Endothelial cell of umbilical vein (primary cell): Measurements from ENCODE around the gene GADL1. TPM values are rescaled to one million over a fixed set of nuclear protein-coding genes. Genes with fewer than 3 reads are reported as not detected.

Experiments used
- BruUV-seq: library from RNA; stranded (reverse); fragments of 400-500 nt; replicated peaks from 2 replicates; lab custom pipeline; 2021; lab: Mats Ljungman, UMichigan
- CTCF ChIA-PET: fragments of 300-600, 350-600 bp; sonication (Branson Sonifier 250); formaldehyde crosslinking; loops from one replicate; lab custom pipeline; 2021; ENCODE audit warnings: antibody characterized with exemption, inconsistent platforms; lab: Charles Lee
- POLR2A ChIA-PET: fragments of 300-600, 350-600 bp; sonication (Branson Sonifier 250); formaldehyde crosslinking; loops from one replicate; lab custom pipeline; 2021; ENCODE audit warnings: antibody characterized with exemption, inconsistent platforms; lab: Charles Lee
- DNase-seq: peaks from one replicate; pipeline ENCODE4 v3.0.0-alpha.2; 2011; ENCODE audit warnings: low read depth, low spot score
- FAIRE-seq: peaks from 2 replicates; lab custom pipeline; 2011; peaks lifted over from hg19 to GRCh38; lab: Jason Lieb, UNC
- H2AFZ ChIP-seq: 2 replicates; pipeline ENCODE4 v1.6.0; 2012; ENCODE audit warnings: low read depth, low read length, control low read depth, inconsistent platforms
- H3K27ac ChIP-seq: 2 replicates; pipeline ENCODE4 v1.5.1; 2011; ENCODE audit warnings: low read depth, mild to moderate bottlenecking, control low read depth, low read length, moderate library complexity; ENCODE audit not compliant: insufficient read depth
- H3K27me3 ChIP-seq, 2 experiments: 2 replicates each; pipeline versions ENCODE4 v1.6.0 to v1.6.1; 2011; ENCODE audit warnings: low read length in 2 of 2, mixed read lengths in 1 of 2; ENCODE audit not compliant: control insufficient read depth in 2 of 2, insufficient read depth in 2 of 2
- H3K36me3 ChIP-seq, 2 experiments: 2 replicates in 1 of 2; 3 replicates in 1 of 2; pipeline ENCODE4 v1.5.1; 2011; ENCODE audit warnings: low read length in 2 of 2, mild to moderate bottlenecking in 1 of 2, moderate library complexity in 1 of 2; ENCODE audit not compliant: control insufficient read depth in 2 of 2, insufficient read depth in 2 of 2; ENCODE audit errors: extremely low read depth in 1 of 2
- H3K4me1 ChIP-seq: 3 replicates; pipeline ENCODE4 v1.5.1; 2011; ENCODE audit warnings: mild to moderate bottlenecking, low read length; ENCODE audit not compliant: control insufficient read depth, insufficient read depth; ENCODE audit errors: extremely low read depth
- H3K4me2 ChIP-seq: 2 replicates; pipeline ENCODE4 v1.6.1; 2011; ENCODE audit warnings: low read length, control low read depth, mixed read lengths; ENCODE audit not compliant: insufficient read depth
- H3K4me3 ChIP-seq, 3 experiments: fragments of 200-600 bp in 1 of 3; sonication (generic), shearing (Covaris generic) in 1 of 3; replicated peaks in 1 of 3; 2 replicates each; pipeline ENCODE4 v1.5.1; 2011 to 2016; ENCODE audit warnings: control low read depth in 3 of 3, low read length in 3 of 3, mild to moderate bottlenecking in 2 of 3, inconsistent platforms in 1 of 3, low read depth in 1 of 3, moderate library complexity in 1 of 3; ENCODE audit not compliant: insufficient read depth in 1 of 3
- H3K79me2 ChIP-seq: 2 replicates; pipeline ENCODE4 v1.6.0; 2012; ENCODE audit warnings: low read length, inconsistent platforms; ENCODE audit not compliant: control insufficient read depth, insufficient read depth
- H3K9ac ChIP-seq: replicated peaks from 2 replicates; pipeline ENCODE3; 2011; ENCODE audit warnings: low read length, control low read depth; ENCODE audit not compliant: insufficient read depth; ENCODE audit errors: extremely low read depth
- H3K9me1 ChIP-seq: replicated peaks from 3 replicates; pipeline ENCODE4 v1.6.0; 2011; ENCODE audit warnings: mild to moderate bottlenecking, low read length; ENCODE audit not compliant: control insufficient read depth, insufficient read depth; ENCODE audit errors: extremely low read depth
- H3K9me3 ChIP-seq: replicated peaks from 2 replicates; pipeline ENCODE4 v1.5.1; 2012; ENCODE audit warnings: low read length, inconsistent platforms; ENCODE audit not compliant: control insufficient read depth, insufficient read depth
- H4K20me1 ChIP-seq: replicated peaks from 2 replicates; pipeline ENCODE3; 2011; ENCODE audit warnings: mild to moderate bottlenecking, low read length; ENCODE audit not compliant: control insufficient read depth, insufficient read depth; ENCODE audit errors: extremely low read depth
- EZH2 ChIP-seq: IDR thresholded peaks from 2 replicates; pipeline ENCODE4 v1.6.1; 2012; ENCODE audit warnings: borderline replicate concordance, low read depth, mild to moderate bottlenecking, moderate library complexity, low read length, inconsistent platforms; ENCODE audit not compliant: severe bottlenecking
- FOS ChIP-seq: IDR thresholded peaks from 2 replicates; pipeline ENCODE4 v1.6.1; 2011; ENCODE audit warnings: mild to moderate bottlenecking, low read length, moderate library complexity, borderline replicate concordance; ENCODE audit not compliant: insufficient read depth
- GATA2 ChIP-seq: IDR thresholded peaks from 2 replicates; pipeline ENCODE4 v1.7.0; 2011; ENCODE audit warnings: low read depth, mild to moderate bottlenecking, moderate library complexity, mixed read lengths, low read length; ENCODE audit not compliant: insufficient read length, insufficient read depth
- JUN ChIP-seq: IDR thresholded peaks from 2 replicates; pipeline ENCODE4 v1.6.1; 2011; ENCODE audit warnings: borderline replicate concordance, low read depth; ENCODE audit not compliant: insufficient read length, insufficient read depth
- MYC ChIP-seq: IDR thresholded peaks from one replicate; pipeline ENCODE4 v1.6.1; 2011; ENCODE audit warnings: mild to moderate bottlenecking, low read depth, low read length
- POLR2A ChIP-seq: IDR thresholded peaks from 2 replicates; pipeline ENCODE4 v1.6.1; 2012; ENCODE audit warnings: low read depth, mild to moderate bottlenecking, control low read depth, low read length
- POLR2AphosphoS5 ChIP-seq: IDR thresholded peaks from 2 replicates; pipeline ENCODE4 v1.6.1; 2012; ENCODE audit warnings: low read depth, mild to moderate bottlenecking, control low read depth, low read length, moderate library complexity; ENCODE audit not compliant: insufficient read depth
- dilution Hi-C: fragments of 300-500 bp; cut with MboI; formaldehyde crosslinking; loops from one replicate; pipeline ENCODE4 v1.15.0; 2019; ENCODE audit warnings: low sequenced_read_pairs; ENCODE audit not compliant: extremely low pct_ligation_motif_present
- intact Hi-C: fragments of 100-400 bp; cut with micrococcal nuclease; formaldehyde crosslinking; loops from one replicate; pipeline ENCODE4 v1.10.0; 2022
- polyA plus RNA-seq, 4 experiments: library from polyadenylated mRNA; depleted of rRNA in 3 of 4; stranded (reverse) in 3 of 4; unstranded in 1 of 4; fragments of >200 nt; gene quantifications; 2 replicates each; pipeline versions ENCODE4 v1.2.1 to v1.2.3, GENCODE V29; 2011 to 2012; ENCODE audit warnings: missing spikeins in 1 of 4
- total RNA-seq: library from RNA; stranded (reverse); gene quantifications from 2 replicates; pipeline ENCODE4 v1.2.3, GENCODE V29; 2021
- TF ChIP-seq, protein P1 (sequence below): IDR thresholded peaks from 2 replicates; pipeline ENCODE4 v1.6.1; 2011; ENCODE audit not compliant: insufficient read depth, insufficient read length
- TF ChIP-seq, protein P2 (sequence below), 2 donors: IDR thresholded peaks; 1 replicate in 1 of 2; 2 replicates in 1 of 2; pipeline ENCODE4 v1.5.1; 2011; ENCODE audit warnings: low read length in 2 of 2, mild to moderate bottlenecking in 2 of 2, moderate library complexity in 2 of 2, control low read depth in 1 of 2, inconsistent platforms in 1 of 2, low read depth in 1 of 2; ENCODE audit not compliant: insufficient read depth in 1 of 2; ENCODE audit errors: extremely low read depth in 1 of 2

Gene GADL1
- total and polyA plus RNA-seq, 2 donors (not counting 3 experiments of a cell fraction or from before 2014, with no cell fraction given), result not detected

DNA sequence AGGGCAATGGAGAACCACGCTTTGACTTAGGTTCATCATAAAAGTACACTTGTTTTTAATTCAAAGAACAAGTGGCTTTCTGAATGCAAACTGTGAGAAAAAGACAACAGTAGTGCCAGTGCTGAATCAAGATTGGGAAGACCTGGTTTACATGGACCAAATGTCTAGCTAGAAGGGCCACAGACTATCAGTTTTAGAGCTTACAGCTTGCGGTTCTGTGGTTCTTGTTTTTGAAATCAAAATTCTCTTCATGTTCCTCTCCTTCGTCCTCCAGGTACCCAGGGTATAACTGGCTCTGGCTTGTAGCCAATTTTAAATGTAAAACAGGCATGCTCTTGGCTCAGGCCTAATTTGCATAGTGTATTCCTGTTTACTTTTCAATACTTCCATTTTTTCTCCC, 163.5 kb downstream of the GADL1 start:
- H3K4me1 ChIP-seq, result no peaks in the 10 kb centered on the region
- no peak overlapping the region for H3K4me2 ChIP-seq
- H3K36me3 ChIP-seq, result no peaks in the 10 kb centered on the region
- POLR2A ChIA-PET, result no interaction called here
- H3K27ac ChIP-seq, result no peak overlapping the region
- FAIRE-seq (no peak), DNase-seq (no peak)
- H3K79me2 ChIP-seq, result no peaks in the 10 kb centered on the region
- CTCF ChIA-PET, result interaction anchor here (2.2 kb wide), 2 partner anchors 10 to 13 kb away, joined by 5 to 8 read pairs; no protein-coding TSS in a partner anchor
- H3K9me1 ChIP-seq, result no peaks in the 10 kb centered on the region
- no peak overlapping the region for H2AFZ ChIP-seq
- no peaks in the 10 kb centered on the region for H3K9me3 ChIP-seq
- H4K20me1 ChIP-seq, result no peaks in the 10 kb centered on the region
- no peak overlapping the region for H3K4me3 ChIP-seq
- dilution Hi-C loops, result no loop called here
- no peak overlapping the region for H3K9ac ChIP-seq
- no peaks in the 10 kb centered on the region for H3K27me3 ChIP-seq
- intact Hi-C loops, result no loop called here
- TF ChIP-seq JUN (no peak), MYC (no peak), GATA2 (no peak), EZH2 (no peak), POLR2AphosphoS5 (no peak), POLR2A (no peak), FOS (no peak)
- TF ChIP-seq, protein P1, sequence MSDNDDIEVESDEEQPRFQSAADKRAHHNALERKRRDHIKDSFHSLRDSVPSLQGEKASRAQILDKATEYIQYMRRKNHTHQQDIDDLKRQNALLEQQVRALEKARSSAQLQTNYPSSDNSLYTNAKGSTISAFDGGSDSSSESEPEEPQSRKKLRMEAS, result no peak
- TF ChIP-seq, protein P2, sequence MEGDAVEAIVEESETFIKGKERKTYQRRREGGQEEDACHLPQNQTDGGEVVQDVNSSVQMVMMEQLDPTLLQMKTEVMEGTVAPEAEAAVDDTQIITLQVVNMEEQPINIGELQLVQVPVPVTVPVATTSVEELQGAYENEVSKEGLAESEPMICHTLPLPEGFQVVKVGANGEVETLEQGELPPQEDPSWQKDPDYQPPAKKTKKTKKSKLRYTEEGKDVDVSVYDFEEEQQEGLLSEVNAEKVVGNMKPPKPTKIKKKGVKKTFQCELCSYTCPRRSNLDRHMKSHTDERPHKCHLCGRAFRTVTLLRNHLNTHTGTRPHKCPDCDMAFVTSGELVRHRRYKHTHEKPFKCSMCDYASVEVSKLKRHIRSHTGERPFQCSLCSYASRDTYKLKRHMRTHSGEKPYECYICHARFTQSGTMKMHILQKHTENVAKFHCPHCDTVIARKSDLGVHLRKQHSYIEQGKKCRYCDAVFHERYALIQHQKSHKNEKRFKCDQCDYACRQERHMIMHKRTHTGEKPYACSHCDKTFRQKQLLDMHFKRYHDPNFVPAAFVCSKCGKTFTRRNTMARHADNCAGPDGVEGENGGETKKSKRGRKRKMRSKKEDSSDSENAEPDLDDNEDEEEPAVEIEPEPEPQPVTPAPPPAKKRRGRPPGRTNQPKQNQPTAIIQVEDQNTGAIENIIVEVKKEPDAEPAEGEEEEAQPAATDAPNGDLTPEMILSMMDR (IDR thresholded peaks at IDR 0.05; ENCODE audit: extremely low read depth in 1 of 2, insufficient read depth in 1 of 2, low read depth in 1 of 2, low read length in 2 of 2), result no peak
- no TSS peak for BruUV-seq
